ENCODE measurements around the gene UBE2R2.
"Not testable (repeated sequence)": the region's sequence is repeated elsewhere in the genome, so short reads cannot be mapped to it uniquely, and the experiment has no call there.

UBE2R2 gene

GRCh38 chr9:33774074-33774659 is 42.8 kb upstream of the UBE2R2 start:
- not testable (repeated sequence) for H3K9me3 ChIP-seq (ENCODE audit: control insufficient read depth, low read length); H3K36me3 ChIP-seq (ENCODE audit: control insufficient read depth in 1 of 2, insufficient read depth in 2 of 2, low read depth in 1 of 2, low read length in 2 of 2); H4K91ac ChIP-seq (ENCODE audit: low read length); H3K27me3 ChIP-seq (ENCODE audit: control insufficient read depth in 1 of 2, insufficient read depth in 1 of 2, low read length in 2 of 2); H3K4me2 ChIP-seq (ENCODE audit: low read length, poor library complexity, severe bottlenecking); H3K9ac ChIP-seq (ENCODE audit: low read length); H2AK5ac ChIP-seq (ENCODE audit: low read length, severe bottlenecking); H2BK5ac ChIP-seq (ENCODE audit: low read depth, low read length, poor library complexity, severe bottlenecking); H3K4ac ChIP-seq (ENCODE audit: low read depth in 1 of 2, low read length in 2 of 2); H2BK12ac ChIP-seq (ENCODE audit: low read length in 2 of 2); DNase-seq; H2BK15ac ChIP-seq (ENCODE audit: low read depth, poor library complexity, severe bottlenecking); H3K4me1 ChIP-seq (ENCODE audit: control insufficient read depth, insufficient read depth, low read depth, low read length); H3K18ac ChIP-seq (ENCODE audit: low read depth in 1 of 2, low read length in 2 of 2); H4K8ac ChIP-seq (ENCODE audit: low read length); H2BK120ac ChIP-seq (ENCODE audit: low read depth, low read length); H3K14ac ChIP-seq (ENCODE audit: low read length in 2 of 2); H3K79me1 ChIP-seq (replicated peaks; ENCODE audit: low read length, poor library complexity, severe bottlenecking); H3K23ac ChIP-seq (ENCODE audit: low read length in 2 of 2); H3K4me3 ChIP-seq (ENCODE audit: insufficient read depth in 1 of 2, low read depth in 1 of 2, low read length in 2 of 2); H3K27ac ChIP-seq (ENCODE audit: low read length, poor library complexity, severe bottlenecking); H2AFZ ChIP-seq (ENCODE audit: low read depth, low read length)
- WGBS: 72% methylated on average over 4 of the region's 5 CpGs

- H2BK15ac ChIP-seq (ENCODE audit: low read depth, poor library complexity, severe bottlenecking): no peak overlapping the region
- H3K27me3 ChIP-seq (ENCODE audit: control insufficient read depth in 1 of 2, insufficient read depth in 1 of 2, low read length in 2 of 2): no peaks in the 10 kb centered on the region
- no peak overlapping the region for H3K4me2 ChIP-seq (ENCODE audit: low read length, poor library complexity, severe bottlenecking)
- no peak overlapping the region for H3K4ac ChIP-seq (ENCODE audit: low read depth in 1 of 2, low read length in 2 of 2)
- no peak overlapping the region for H2BK5ac ChIP-seq (ENCODE audit: low read depth, low read length, poor library complexity, severe bottlenecking)
- H3K79me1 ChIP-seq (replicated peaks; ENCODE audit: low read length, poor library complexity, severe bottlenecking): no peaks in the 10 kb centered on the region
- no peak overlapping the region for H4K91ac ChIP-seq (ENCODE audit: low read length)
- no peak overlapping the region for H2AK5ac ChIP-seq (ENCODE audit: low read length, severe bottlenecking)
- H4K8ac ChIP-seq (ENCODE audit: low read length): no peak overlapping the region
- H2BK12ac ChIP-seq (ENCODE audit: low read length in 2 of 2): no peak overlapping the region
- DNase-seq: no peak
- no peak overlapping the region for H3K27ac ChIP-seq (ENCODE audit: low read length, poor library complexity, severe bottlenecking)
- no peak overlapping the region for H3K4me3 ChIP-seq (ENCODE audit: insufficient read depth in 1 of 2, low read depth in 1 of 2, low read length in 2 of 2)
- no peaks in the 10 kb centered on the region for H3K36me3 ChIP-seq (ENCODE audit: control insufficient read depth in 1 of 2, insufficient read depth in 2 of 2, low read depth in 1 of 2, low read length in 2 of 2)
- no peak overlapping the region for H3K14ac ChIP-seq (ENCODE audit: low read length in 2 of 2)
- H3K4me1 ChIP-seq (ENCODE audit: control insufficient read depth, insufficient read depth, low read depth, low read length): no peaks in the 10 kb centered on the region
- no peak overlapping the region for H2BK120ac ChIP-seq (ENCODE audit: low read depth, low read length)
- H2AFZ ChIP-seq (ENCODE audit: low read depth, low read length): no peak overlapping the region
- H3K23ac ChIP-seq (ENCODE audit: low read length in 2 of 2): no peak overlapping the region
- no peak overlapping the region for H3K9ac ChIP-seq (ENCODE audit: low read length)
- H3K18ac ChIP-seq (ENCODE audit: low read depth in 1 of 2, low read length in 2 of 2): no peak overlapping the region
- H3K9me3 ChIP-seq (ENCODE audit: control insufficient read depth, low read length): no peaks in the 10 kb centered on the region
These were observed 40.4 kb upstream of the UBE2R2 start for GRCh38 chr9:33776578-33776977.

GRCh38 chr9:33778700-33779351 is 38.1 kb upstream of the UBE2R2 start:
- Histone ChIP-seq H2BK120ac (ENCODE audit: low read depth, low read length) (no peak overlapping the region), H3K23ac (ENCODE audit: low read length in 2 of 2) (no peak overlapping the region), H3K4me3 (ENCODE audit: insufficient read depth in 1 of 2, low read depth in 1 of 2, low read length in 2 of 2) (no peak overlapping the region), H3K36me3 (ENCODE audit: control insufficient read depth in 1 of 2, insufficient read depth in 2 of 2, low read depth in 1 of 2, low read length in 2 of 2) (no peaks in the 10 kb centered on the region), H2AFZ (ENCODE audit: low read depth, low read length) (peak overlapping the region; percentile 51), H4K91ac (ENCODE audit: low read length) (no peak overlapping the region), H3K4me2 (ENCODE audit: low read length, poor library complexity, severe bottlenecking) (no peak overlapping the region), H3K9ac (ENCODE audit: low read length) (no peak overlapping the region), H3K79me1 (replicated peaks; ENCODE audit: low read length, poor library complexity, severe bottlenecking) (no peaks in the 10 kb centered on the region), H3K27ac (ENCODE audit: low read length, poor library complexity, severe bottlenecking) (no peak overlapping the region), H3K4me1 (ENCODE audit: control insufficient read depth, insufficient read depth, low read depth, low read length) (no peaks in the 10 kb centered on the region), H2BK5ac (ENCODE audit: low read depth, low read length, poor library complexity, severe bottlenecking) (no peak overlapping the region), H4K8ac (ENCODE audit: low read length) (peak overlapping the region; percentile 64), H3K9me3 (ENCODE audit: control insufficient read depth, low read length) (no peaks in the 10 kb centered on the region), H2BK12ac (ENCODE audit: low read length in 2 of 2) (no peak overlapping the region), H3K27me3 (ENCODE audit: control insufficient read depth in 1 of 2, insufficient read depth in 1 of 2, low read length in 2 of 2) (no peaks in the 10 kb centered on the region), H2AK5ac (ENCODE audit: low read length, severe bottlenecking) (no peak overlapping the region), H3K4ac (ENCODE audit: low read depth in 1 of 2, low read length in 2 of 2) (no peak overlapping the region), H3K18ac (ENCODE audit: low read depth in 1 of 2, low read length in 2 of 2) (no peak overlapping the region), H2BK15ac (ENCODE audit: low read depth, poor library complexity, severe bottlenecking) (no peak overlapping the region), H3K14ac (ENCODE audit: low read length in 2 of 2) (no peak overlapping the region)
- DNase-seq: peak; percentile 63
- 0% methylated on average over 5 of the region's 6 CpGs for WGBS

- no peak overlapping the region for H3K4me3 ChIP-seq (ENCODE audit: insufficient read depth in 1 of 2, low read depth in 1 of 2, low read length in 2 of 2)
- no peak overlapping the region for H3K14ac ChIP-seq (ENCODE audit: low read length in 2 of 2)
- H3K23ac ChIP-seq (ENCODE audit: low read length in 2 of 2): no peak overlapping the region
- H2AFZ ChIP-seq (ENCODE audit: low read depth, low read length): no peak overlapping the region
- H2BK15ac ChIP-seq (ENCODE audit: low read depth, poor library complexity, severe bottlenecking): no peak overlapping the region
- no peak overlapping the region for H3K4me2 ChIP-seq (ENCODE audit: low read length, poor library complexity, severe bottlenecking)
- no peak overlapping the region for H3K27ac ChIP-seq (ENCODE audit: low read length, poor library complexity, severe bottlenecking)
- no peaks in the 10 kb centered on the region for H3K4me1 ChIP-seq (ENCODE audit: control insufficient read depth, insufficient read depth, low read depth, low read length)
- no peaks in the 10 kb centered on the region for H3K9me3 ChIP-seq (ENCODE audit: control insufficient read depth, low read length)
- H4K91ac ChIP-seq (ENCODE audit: low read length): no peak overlapping the region
- no peak overlapping the region for H3K9ac ChIP-seq (ENCODE audit: low read length)
- no peak overlapping the region for H2AK5ac ChIP-seq (ENCODE audit: low read length, severe bottlenecking)
- no peak overlapping the region for H2BK12ac ChIP-seq (ENCODE audit: low read length in 2 of 2)
- no peaks in the 10 kb centered on the region for H3K27me3 ChIP-seq (ENCODE audit: control insufficient read depth in 1 of 2, insufficient read depth in 1 of 2, low read length in 2 of 2)
- no peak overlapping the region for H2BK120ac ChIP-seq (ENCODE audit: low read depth, low read length)
- H3K4ac ChIP-seq (ENCODE audit: low read depth in 1 of 2, low read length in 2 of 2): no peak overlapping the region
- H3K79me1 ChIP-seq (replicated peaks; ENCODE audit: low read length, poor library complexity, severe bottlenecking): no peaks in the 10 kb centered on the region
- H4K8ac ChIP-seq (ENCODE audit: low read length): no peak overlapping the region
- H3K18ac ChIP-seq (ENCODE audit: low read depth in 1 of 2, low read length in 2 of 2): no peak overlapping the region
- DNase-seq: no peak
- no peaks in the 10 kb centered on the region for H3K36me3 ChIP-seq (ENCODE audit: control insufficient read depth in 1 of 2, insufficient read depth in 2 of 2, low read depth in 1 of 2, low read length in 2 of 2)
- H2BK5ac ChIP-seq (ENCODE audit: low read depth, low read length, poor library complexity, severe bottlenecking): no peak overlapping the region
These were observed 36.7 kb upstream of the UBE2R2 start for GRCh38 chr9:33780276-33780675.
